PC-9 (cell line): Measurements from ENCODE around the gene PCDHGA1.

Source experiments
- EZH2 ChIP-seq: fragments of 200-600 bp; sonication (generic); IDR thresholded peaks from 2 replicates; pipeline ENCODE4 v1.8.0; 2017; ENCODE audit warnings: antibody characterized with exemption, low read depth
- TF ChIP-seq, protein P1 (sequence below): fragments of 200-600 bp; sonication (generic); conservative IDR thresholded peaks from 2 replicates; pipeline ENCODE4 v1.6.1; 2017; ENCODE audit warnings: mixed run types, antibody characterized with exemption, mild to moderate bottlenecking, moderate library complexity

DNA sequence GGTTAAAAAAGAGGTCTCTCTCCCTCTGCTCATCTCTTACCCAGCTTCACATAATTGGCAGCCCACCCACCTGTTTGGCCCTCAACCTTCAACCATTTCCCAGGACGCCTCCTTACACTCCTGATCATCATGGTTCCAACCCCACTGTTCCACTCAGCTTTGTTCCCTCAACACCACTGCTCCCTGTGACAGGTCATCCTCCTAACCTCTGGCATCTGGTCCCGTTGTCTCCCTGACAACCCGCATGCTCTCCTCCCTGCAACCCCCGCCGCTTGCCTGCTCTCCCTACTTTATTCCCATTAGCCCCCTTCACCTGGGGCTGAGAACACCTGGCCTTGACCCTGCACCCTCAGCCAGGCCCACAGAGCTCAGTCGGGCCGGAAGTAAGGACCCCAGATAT is 171.4 kb downstream of the PCDHGA1 start:
- TF ChIP-seq, protein P1, sequence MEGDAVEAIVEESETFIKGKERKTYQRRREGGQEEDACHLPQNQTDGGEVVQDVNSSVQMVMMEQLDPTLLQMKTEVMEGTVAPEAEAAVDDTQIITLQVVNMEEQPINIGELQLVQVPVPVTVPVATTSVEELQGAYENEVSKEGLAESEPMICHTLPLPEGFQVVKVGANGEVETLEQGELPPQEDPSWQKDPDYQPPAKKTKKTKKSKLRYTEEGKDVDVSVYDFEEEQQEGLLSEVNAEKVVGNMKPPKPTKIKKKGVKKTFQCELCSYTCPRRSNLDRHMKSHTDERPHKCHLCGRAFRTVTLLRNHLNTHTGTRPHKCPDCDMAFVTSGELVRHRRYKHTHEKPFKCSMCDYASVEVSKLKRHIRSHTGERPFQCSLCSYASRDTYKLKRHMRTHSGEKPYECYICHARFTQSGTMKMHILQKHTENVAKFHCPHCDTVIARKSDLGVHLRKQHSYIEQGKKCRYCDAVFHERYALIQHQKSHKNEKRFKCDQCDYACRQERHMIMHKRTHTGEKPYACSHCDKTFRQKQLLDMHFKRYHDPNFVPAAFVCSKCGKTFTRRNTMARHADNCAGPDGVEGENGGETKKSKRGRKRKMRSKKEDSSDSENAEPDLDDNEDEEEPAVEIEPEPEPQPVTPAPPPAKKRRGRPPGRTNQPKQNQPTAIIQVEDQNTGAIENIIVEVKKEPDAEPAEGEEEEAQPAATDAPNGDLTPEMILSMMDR, result no peak
- no peak for TF ChIP-seq EZH2
